OCI-LY7 (cell line): Measurements from ENCODE around the gene MYOZ1. TPM values are rescaled to one million over a fixed set of nuclear protein-coding genes. Genes with fewer than 3 reads are reported as not detected.

ENCODE experiments used
- BruUV-seq: library from RNA; stranded (reverse); fragments of 400-500 nt; replicated peaks from 2 replicates; lab custom pipeline; 2021; lab: Mats Ljungman, UMichigan
- CTCF ChIA-PET: fragments of 300-600 bp; sonication (Branson Sonifier 250); formaldehyde crosslinking; loops from one replicate; lab custom pipeline; 2022; ENCODE audit warnings: antibody characterized with exemption; ENCODE audit not compliant: unreplicated experiment; lab: Charles Lee
- POLR2A ChIA-PET: fragments of 300-600 bp; sonication (Branson Sonifier 250); formaldehyde crosslinking; loops from one replicate; lab custom pipeline; 2022; ENCODE audit warnings: antibody characterized with exemption; lab: Charles Lee
- DNase-seq: peaks from one replicate; pipeline ENCODE4 v3.0.0-alpha.2; 2015; ENCODE audit warnings: low spot score
- H2AFZ ChIP-seq: fragments of 200-600 bp; sonication (generic), shearing (Covaris generic); 2 replicates; pipeline ENCODE4 v1.6.1; 2014; ENCODE audit warnings: mild to moderate bottlenecking, antibody characterized with exemption, low read length, moderate library complexity
- H3K27ac ChIP-seq: fragments of 200-600 bp; sonication (generic); 2 replicates; pipeline ENCODE4 v1.5.1; 2014; ENCODE audit warnings: mixed run types, low read depth, mild to moderate bottlenecking, moderate library complexity, low read length, inconsistent platforms; ENCODE audit not compliant: poor library complexity, severe bottlenecking
- H3K36me3 ChIP-seq: fragments of 200-600 bp; sonication (generic); 2 replicates; pipeline ENCODE4 v1.6.1; 2014; ENCODE audit warnings: mild to moderate bottlenecking, antibody characterized with exemption, low read length, moderate library complexity, mixed read lengths; ENCODE audit not compliant: insufficient read depth
- H3K4me1 ChIP-seq: fragments of 200-600 bp; sonication (generic); 2 replicates; pipeline ENCODE4 v1.5.1; 2014; ENCODE audit warnings: mild to moderate bottlenecking, low read length; ENCODE audit not compliant: insufficient read depth, poor library complexity, severe bottlenecking
- H3K4me2 ChIP-seq: fragments of 200-600 bp; sonication (generic); 2 replicates; pipeline ENCODE4 v1.6.1; 2014; ENCODE audit warnings: mild to moderate bottlenecking, low read length
- H3K4me3 ChIP-seq: fragments of 200-600 bp; sonication (generic); 2 replicates; pipeline ENCODE4 v1.5.1; 2014; ENCODE audit warnings: mild to moderate bottlenecking, low read depth, low read length; ENCODE audit not compliant: poor library complexity, severe bottlenecking
- H3K79me2 ChIP-seq: fragments of 200-600 bp; sonication (generic); 2 replicates; pipeline ENCODE4 v1.6.1; 2016; ENCODE audit warnings: low read depth, mild to moderate bottlenecking, low read length, moderate library complexity, mixed read lengths; ENCODE audit not compliant: insufficient read depth
- H3K9me2 ChIP-seq: fragments of 200-600 bp; sonication (generic); 2 replicates; pipeline ENCODE4 v1.6.1; 2016; ENCODE audit warnings: mild to moderate bottlenecking, low read length, mixed read lengths; ENCODE audit not compliant: insufficient read depth
- H3K9me3 ChIP-seq: fragments of 200-600 bp; sonication (generic); 2 replicates; pipeline ENCODE4 v1.6.1; 2014; ENCODE audit warnings: mild to moderate bottlenecking, mixed run types, low read length, mixed read lengths
- H4K20me1 ChIP-seq: fragments of 200-600 bp; sonication (generic); 2 replicates; pipeline ENCODE4 v1.6.1; 2014; ENCODE audit warnings: mild to moderate bottlenecking, antibody characterized with exemption, low read length, moderate library complexity, mixed read lengths; ENCODE audit not compliant: insufficient read depth
- CTCF ChIP-seq: fragments of 200-600 bp; sonication (generic); conservative IDR thresholded peaks from 2 replicates; pipeline ENCODE4 v1.5.1; 2014; ENCODE audit warnings: mild to moderate bottlenecking, antibody characterized with exemption, low read length, moderate library complexity, mixed read lengths
- EZH2phosphoT487 ChIP-seq: fragments of 200-600 bp; sonication (generic); IDR thresholded peaks from 2 replicates; pipeline ENCODE4 v1.6.1; 2018; ENCODE audit warnings: low read depth, borderline replicate concordance, mild to moderate bottlenecking, mixed run types, antibody characterized with exemption, low read length, moderate library complexity, mixed read lengths
- intact Hi-C: fragments of 100-400 bp; cut with micrococcal nuclease; formaldehyde crosslinking; loops from one replicate; pipeline ENCODE4 v1.10.0; 2022; ENCODE audit not compliant: unreplicated experiment
- total RNA-seq, 2 experiments: library from RNA; depleted of rRNA in 1 of 2; stranded (reverse); fragments of >200 nt in 1 of 2; shearing (Covaris generic) in 1 of 2; gene quantifications; 2 replicates each; pipeline ENCODE4 v1.2.3, GENCODE V29; 2014 to 2022

The MYOZ1 gene
- total RNA-seq, 2 experiments from 2014 or later: not detected

DNA sequence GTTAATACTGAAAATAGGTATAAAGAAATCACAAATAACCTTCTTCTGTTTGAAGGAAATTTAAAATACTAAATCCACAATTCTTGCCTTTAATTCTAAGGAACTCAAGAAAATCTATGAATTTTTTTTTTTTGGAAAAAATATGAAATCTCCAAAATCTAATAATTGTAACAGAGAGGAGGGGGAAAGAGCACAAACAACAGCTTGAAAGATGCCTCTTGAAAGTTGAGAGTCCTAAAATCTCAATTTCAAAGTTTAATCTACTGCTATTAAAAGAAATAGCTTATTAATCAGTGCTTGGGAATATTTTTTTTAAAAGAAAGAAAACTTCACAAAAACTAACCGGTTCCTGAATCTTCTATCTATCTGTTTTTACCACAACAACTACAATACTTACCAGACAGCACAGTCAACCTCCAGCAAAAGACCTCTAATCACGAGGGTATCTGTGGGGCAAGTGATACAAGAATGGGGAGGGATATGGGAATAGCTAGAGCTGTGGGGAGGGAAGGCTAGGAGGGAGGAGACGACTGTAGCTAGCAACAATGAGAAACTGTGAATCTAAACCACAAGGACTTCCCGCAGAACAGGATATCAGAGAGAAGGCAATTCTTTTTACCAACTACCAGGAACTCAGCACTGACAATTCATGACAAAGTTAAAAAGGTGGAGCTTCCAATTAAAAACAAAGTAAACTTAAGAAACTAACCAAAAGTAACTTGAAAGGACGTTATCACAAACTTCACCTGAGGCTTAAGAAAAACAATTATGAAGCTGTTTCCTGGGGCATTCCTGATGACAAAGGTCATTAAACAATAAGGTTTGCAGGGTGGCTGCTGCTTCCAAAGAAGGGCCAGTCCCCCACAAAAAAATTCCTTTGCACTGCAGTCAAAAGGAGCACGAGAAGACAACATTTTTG, 50.1 kb downstream of the MYOZ1 start, which contains the start of gene USP54:
USP54 (minus strand) TSS at position 462 of the 919 bp plus-strand sequence. CDS start 15,684 bp downstream, outside the sequence.
- Histone ChIP-seq H3K9me2 (no peaks in the 10 kb centered on the region), H3K9me3 (no peaks in the 10 kb centered on the region), H3K79me2 (no peaks in the 10 kb centered on the region), H3K4me1 (peaks cover 17% of the 10 kb centered on the region), H3K27ac (no peak within 1 kb of the TSS), H3K4me3 (peak within 1 kb of the TSS; percentile 12), H4K20me1 (no peaks in the 10 kb centered on the region), H3K4me2 (peak within 1 kb of the TSS; percentile 44), H2AFZ (peak within 1 kb of the TSS; percentile 21; the same call in 1 of the 2 replicates), H3K36me3 (no peaks in the 10 kb centered on the region)
- ChIA-PET CTCF (no interaction called here), POLR2A (interaction anchor here (0.5 to 1.6 kb wide), 6 partner anchors 9 to 172 kb away, joined by 4 to 8 read pairs (median 4); no protein-coding TSS in a partner anchor)
- no TSS peak for BruUV-seq
- intact Hi-C loops: no loop called here
- no peak for TF ChIP-seq EZH2phosphoT487
- TF ChIP-seq CTCF: no peak
- DNase-seq: peak; percentile 9

DNA sequence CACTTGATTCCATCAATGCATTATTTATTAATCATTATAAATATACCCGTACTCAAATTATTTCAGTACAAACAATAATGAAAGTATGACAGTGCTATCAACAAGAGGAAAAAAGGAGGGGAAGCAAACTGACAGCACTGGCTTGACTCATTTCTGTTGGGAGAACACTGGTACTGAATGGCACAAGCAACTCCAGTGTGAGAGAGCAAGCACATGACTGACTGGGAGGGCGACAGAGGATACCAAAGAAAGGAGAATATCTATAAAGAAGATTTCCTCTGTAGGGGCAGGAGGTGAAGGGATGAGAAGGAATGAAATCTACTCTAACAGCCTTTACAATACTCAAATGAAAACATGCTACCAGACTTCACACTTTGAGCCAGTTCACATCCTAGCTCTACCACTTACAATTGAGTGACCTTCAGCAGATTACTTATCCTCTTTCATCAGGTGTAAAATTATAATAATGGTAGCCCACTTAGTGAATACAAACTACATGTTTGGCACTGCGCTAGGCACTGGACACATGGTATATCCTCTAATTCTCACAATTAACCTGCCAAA, 51.6 kb downstream of the MYOZ1 start:
- BruUV-seq: no TSS peak
- CTCF ChIA-PET: no interaction called here
- intact Hi-C loops: no loop called here
- Histone ChIP-seq H3K9me3 (no peaks in the 10 kb centered on the region), H3K4me3 (no peak overlapping the region), H3K4me2 (no peak overlapping the region), H3K4me1 (peaks cover 17% of the 10 kb centered on the region), H3K79me2 (no peaks in the 10 kb centered on the region), H2AFZ (no peak overlapping the region), H3K27ac (no peak overlapping the region), H4K20me1 (no peaks in the 10 kb centered on the region), H3K9me2 (no peaks in the 10 kb centered on the region), H3K36me3 (no peaks in the 10 kb centered on the region)
- TF ChIP-seq EZH2phosphoT487 (no peak), CTCF (no peak)
- POLR2A ChIA-PET: no interaction called here
- DNase-seq: no peak
